PC-3 (cell line): ENCODE data around the gene FGF12.
"Not testable (repeated sequence)": the region's sequence is repeated elsewhere in the genome, so short reads cannot be mapped to it uniquely, and the experiment has no call there.

Experiments used
- CTCF ChIP-seq: fragments of 300-600 bp; sonication (generic); conservative IDR thresholded peaks from 2 replicates; pipeline ENCODE4 v1.5.1; 2017; ENCODE audit warnings: antibody characterized with exemption, low read depth, mild to moderate bottlenecking, low read length
- EZH2 ChIP-seq: fragments of 300-600 bp; sonication (generic); IDR thresholded peaks from one replicate; pipeline ENCODE4 v1.6.1; 2017; ENCODE audit warnings: antibody characterized with exemption, mild to moderate bottlenecking, low read length; ENCODE audit not compliant: unreplicated experiment
- EZH2phosphoT487 ChIP-seq: fragments of 300-600 bp; sonication (generic); IDR thresholded peaks from 2 replicates; pipeline ENCODE4 v1.6.1; 2018; ENCODE audit warnings: mild to moderate bottlenecking, antibody characterized with exemption, low read length, borderline replicate concordance

GRCh38 chr3:192744604-192745003 is 17.3 kb upstream of the FGF12 start:
- not testable (repeated sequence) for TF ChIP-seq CTCF, EZH2, EZH2phosphoT487
